ENCODE measurements around the gene KLHL2.

Gene KLHL2

GRCh38 chr4:165293927-165294649, 86.7 kb downstream of the KLHL2 start:
- DNase-seq = no peak

GRCh38 chr4:165294907-165295306, 87.5 kb downstream of the KLHL2 start:
- no peak for DNase-seq

GRCh38 chr4:165297626-165298025, 90.3 kb downstream of the KLHL2 start:
- no peak for DNase-seq

GRCh38 chr4:165299399-165300060, 92.2 kb downstream of the KLHL2 start:
- DNase-seq = no peak

- DNase-seq = no peak
Measured at GRCh38 chr4:165301833-165302232, 94.5 kb downstream of the KLHL2 start.

- no peak for DNase-seq
Measured at GRCh38 chr4:165302658-165303057, 95.3 kb downstream of the KLHL2 start.

GRCh38 chr4:165308166-165308565, 100.8 kb downstream of the KLHL2 start:
- DNase-seq = no peak

GRCh38 chr4:165308606-165309005, 101.2 kb downstream of the KLHL2 start:
- DNase-seq = no peak

GRCh38 chr4:165309456-165309855, 102.1 kb downstream of the KLHL2 start:
- DNase-seq = no peak

- no peak for DNase-seq
Measured at GRCh38 chr4:165312506-165312905, 105.1 kb downstream of the KLHL2 start.

- no peak for DNase-seq
Measured at GRCh38 chr4:165319030-165319429, 111.7 kb downstream of the KLHL2 start.

- no peak for DNase-seq
Measured at GRCh38 chr4:165319509-165319908, 112.1 kb downstream of the KLHL2 start.

- DNase-seq = no peak
Measured at GRCh38 chr4:165324236-165324917, 117.0 kb downstream of the KLHL2 start.

GRCh38 chr4:165324918-165325304, 117.5 kb downstream of the KLHL2 start:
- no peak for DNase-seq

GRCh38 chr4:165325732-165326512, 118.6 kb downstream of the KLHL2 start:
- no peak for DNase-seq

- DNase-seq = no peak
Measured at GRCh38 chr4:165326831-165327210, 119.5 kb downstream of the KLHL2 start.

GRCh38 chr4:165327211-165328100, 120.1 kb downstream of the KLHL2 start, which contains the start of gene MSMO1:
MSMO1 (plus strand) TSS chr4:165327669; CDS start chr4:165333371, 5,702 bp downstream.
- peak; percentile 98 for DNase-seq

GRCh38 chr4:165328101-165328425, 120.7 kb downstream of the KLHL2 start:
- no peak for DNase-seq

- no peak for DNase-seq
Measured at GRCh38 chr4:165328708-165329107, 121.3 kb downstream of the KLHL2 start.

- DNase-seq = no peak
Measured at GRCh38 chr4:165330071-165330470, 122.7 kb downstream of the KLHL2 start.

- DNase-seq = no peak
Measured at GRCh38 chr4:165330666-165331065, 123.3 kb downstream of the KLHL2 start.

- DNase-seq = no peak
Measured at GRCh38 chr4:165331359-165331758, 124.0 kb downstream of the KLHL2 start.
